Activated naive CD8-positive, alpha-beta T cell (primary cell): ENCODE results near the gene SIMC1.

Experiments used
- H3K27ac Mint-ChIP-seq: one replicate; pipeline ENCODE4 v1.8.0; 2021; ENCODE audit warnings: mixed read lengths
- H3K27me3 Mint-ChIP-seq: one replicate; pipeline ENCODE4 v1.8.0; 2021; ENCODE audit warnings: mixed read lengths
- H3K36me3 Mint-ChIP-seq: one replicate; pipeline ENCODE4 v1.8.0; 2021; ENCODE audit warnings: mixed read lengths
- H3K4me1 Mint-ChIP-seq: one replicate; pipeline ENCODE4 v1.8.0; 2021; ENCODE audit warnings: low read depth, mixed read lengths
- H3K4me3 Mint-ChIP-seq: one replicate; pipeline ENCODE4 v1.8.0; 2021; ENCODE audit warnings: mild to moderate bottlenecking, mixed read lengths
- H3K9me3 Mint-ChIP-seq: one replicate; pipeline ENCODE4 v1.8.0; 2021; ENCODE audit warnings: low read depth, mixed read lengths

SIMC1 gene

GRCh38 chr5:176361437-176362232, 123.4 kb downstream of the SIMC1 start, which contains the start of gene KIAA1191:
TSS of gene KIAA1191 (minus strand) at chr5:176361764. CDS start at chr5:176359508, 2,256 bp downstream.
- H3K4me3 Mint-ChIP-seq = peak within 1 kb of the TSS; percentile 97
- no peaks in the 10 kb centered on the region for H3K27me3 Mint-ChIP-seq
- H3K9me3 Mint-ChIP-seq = no peaks in the 10 kb centered on the region

GRCh38 chr5:176362233-176362490, 123.9 kb downstream of the SIMC1 start:
- H3K4me1 Mint-ChIP-seq = peaks cover 34% of the 10 kb centered on the region

More at GRCh38 chr5:176361437-176362232, 123.4 kb downstream of the SIMC1 start, which contains the start of gene KIAA1191:
- Mint-ChIP-seq H3K36me3 (peaks cover 7% of the 10 kb centered on the region), H3K4me1 (peaks cover 33% of the 10 kb centered on the region), H3K27ac (peak within 1 kb of the TSS; percentile 96)

GRCh38 chr5:176364765-176365350, 126.6 kb downstream of the SIMC1 start:
- H3K36me3 Mint-ChIP-seq = peaks cover 9% of the 10 kb centered on the region
- H3K27ac Mint-ChIP-seq = peak overlapping the region; percentile 75
- H3K9me3 Mint-ChIP-seq = no peaks in the 10 kb centered on the region
- no peaks in the 10 kb centered on the region for H3K27me3 Mint-ChIP-seq
- H3K4me1 Mint-ChIP-seq = peaks cover 17% of the 10 kb centered on the region
- H3K4me3 Mint-ChIP-seq = peak overlapping the region; percentile 81

More at GRCh38 chr5:176362233-176362490, 123.9 kb downstream of the SIMC1 start:
- peak overlapping the region; percentile 96 for H3K27ac Mint-ChIP-seq
- no peaks in the 10 kb centered on the region for H3K27me3 Mint-ChIP-seq
- H3K9me3 Mint-ChIP-seq = no peaks in the 10 kb centered on the region
- peak overlapping the region; percentile 97 for H3K4me3 Mint-ChIP-seq
- H3K36me3 Mint-ChIP-seq = peaks cover 7% of the 10 kb centered on the region

GRCh38 chr5:176365351-176366231, 127.4 kb downstream of the SIMC1 start, which contains the start of gene ARL10:
TSS of gene ARL10 (plus strand) at chr5:176365487. CDS start at chr5:176365564, 77 bp downstream.
- Mint-ChIP-seq H3K27ac (peak within 1 kb of the TSS; percentile 75), H3K9me3 (no peaks in the 10 kb centered on the region), H3K4me1 (peaks cover 16% of the 10 kb centered on the region), H3K4me3 (peak within 1 kb of the TSS; percentile 85), H3K36me3 (peaks cover 9% of the 10 kb centered on the region), H3K27me3 (no peaks in the 10 kb centered on the region)

- H3K27me3 Mint-ChIP-seq = no peaks in the 10 kb centered on the region
- peaks cover 16% of the 10 kb centered on the region for H3K4me1 Mint-ChIP-seq
- H3K36me3 Mint-ChIP-seq = peaks cover 9% of the 10 kb centered on the region
- no peaks in the 10 kb centered on the region for H3K9me3 Mint-ChIP-seq
- H3K27ac Mint-ChIP-seq = peak overlapping the region; percentile 69
- peak overlapping the region; percentile 85 for H3K4me3 Mint-ChIP-seq
Observed at GRCh38 chr5:176366232-176366894, 128.1 kb downstream of the SIMC1 start.

- no peak overlapping the region for H3K27ac Mint-ChIP-seq
- H3K4me1 Mint-ChIP-seq = peaks cover 4% of the 10 kb centered on the region
- peaks cover 9% of the 10 kb centered on the region for H3K36me3 Mint-ChIP-seq
- H3K27me3 Mint-ChIP-seq = no peaks in the 10 kb centered on the region
- no peaks in the 10 kb centered on the region for H3K9me3 Mint-ChIP-seq
- H3K4me3 Mint-ChIP-seq = no peak overlapping the region
Observed at GRCh38 chr5:176368726-176369125, 130.5 kb downstream of the SIMC1 start.

- Mint-ChIP-seq H3K27me3 (no peaks in the 10 kb centered on the region), H3K4me1 (peaks cover 4% of the 10 kb centered on the region), H3K9me3 (no peaks in the 10 kb centered on the region), H3K4me3 (no peak overlapping the region), H3K36me3 (peaks cover 9% of the 10 kb centered on the region), H3K27ac (no peak overlapping the region)
Observed at GRCh38 chr5:176369934-176370711, 131.9 kb downstream of the SIMC1 start.

- H3K36me3 Mint-ChIP-seq = peaks cover 13% of the 10 kb centered on the region
- H3K4me3 Mint-ChIP-seq = no peak overlapping the region
- H3K27me3 Mint-ChIP-seq = no peaks in the 10 kb centered on the region
- H3K4me1 Mint-ChIP-seq = no peaks in the 10 kb centered on the region
- H3K27ac Mint-ChIP-seq = no peak overlapping the region
- H3K9me3 Mint-ChIP-seq = no peaks in the 10 kb centered on the region
Observed at GRCh38 chr5:176371621-176372539, 133.7 kb downstream of the SIMC1 start.

GRCh38 chr5:176373100-176373818, 135.0 kb downstream of the SIMC1 start:
- Mint-ChIP-seq H3K27me3 (no peaks in the 10 kb centered on the region), H3K4me1 (no peaks in the 10 kb centered on the region), H3K27ac (no peak overlapping the region), H3K4me3 (no peak overlapping the region), H3K9me3 (no peaks in the 10 kb centered on the region), H3K36me3 (peaks cover 4% of the 10 kb centered on the region)

- Mint-ChIP-seq H3K27ac (no peak overlapping the region), H3K27me3 (no peaks in the 10 kb centered on the region), H3K9me3 (no peaks in the 10 kb centered on the region), H3K4me1 (peaks cover 2% of the 10 kb centered on the region), H3K36me3 (peaks cover 4% of the 10 kb centered on the region), H3K4me3 (no peak overlapping the region)
Observed at GRCh38 chr5:176379881-176380280, 141.7 kb downstream of the SIMC1 start.

- no peaks in the 10 kb centered on the region for H3K27me3 Mint-ChIP-seq
- no peak overlapping the region for H3K4me3 Mint-ChIP-seq
- no peaks in the 10 kb centered on the region for H3K9me3 Mint-ChIP-seq
- peaks cover 11% of the 10 kb centered on the region for H3K4me1 Mint-ChIP-seq
- H3K27ac Mint-ChIP-seq = no peak overlapping the region
- peaks cover 4% of the 10 kb centered on the region for H3K36me3 Mint-ChIP-seq
Observed at GRCh38 chr5:176381423-176381822, 143.2 kb downstream of the SIMC1 start.

- peaks cover 16% of the 10 kb centered on the region for H3K4me1 Mint-ChIP-seq
- no peaks in the 10 kb centered on the region for H3K27me3 Mint-ChIP-seq
- H3K4me3 Mint-ChIP-seq = no peak overlapping the region
- no peaks in the 10 kb centered on the region for H3K9me3 Mint-ChIP-seq
- H3K36me3 Mint-ChIP-seq = peaks cover 6% of the 10 kb centered on the region
- H3K27ac Mint-ChIP-seq = no peak overlapping the region
Observed at GRCh38 chr5:176381979-176382378, 143.8 kb downstream of the SIMC1 start.
